ENCODE measurements around the gene MUCL1.

DNA sequence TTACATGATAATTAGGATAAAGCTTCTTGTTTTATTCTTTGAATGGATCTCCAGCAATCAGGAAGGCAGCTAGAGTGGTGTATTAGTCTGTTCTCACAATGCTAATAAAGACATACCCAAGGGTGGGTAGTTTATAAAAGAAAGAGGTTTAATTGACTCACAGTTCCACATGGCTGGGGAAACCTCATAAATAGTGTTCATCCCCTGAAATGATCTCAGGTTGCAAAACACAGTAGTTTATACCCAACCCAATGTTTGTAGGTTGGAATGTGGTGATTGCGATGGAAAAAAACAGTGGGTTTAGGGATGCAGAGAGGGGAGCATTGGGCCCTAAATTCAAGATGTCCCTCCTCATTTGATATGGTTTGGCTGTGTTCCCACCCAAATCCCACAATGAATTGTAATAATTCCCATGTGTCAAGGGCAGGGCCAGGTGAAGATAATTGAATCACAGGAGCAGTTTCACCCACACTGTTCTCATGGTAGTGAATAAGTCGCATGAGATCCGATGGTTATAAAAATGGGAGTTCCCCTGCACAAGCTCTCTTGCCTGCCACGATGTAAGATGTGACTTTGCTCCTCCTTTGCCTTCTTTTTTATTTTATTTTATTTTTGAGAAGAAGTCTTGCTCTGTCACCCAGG is 11.5 kb downstream of the MUCL1 start:
- TF ChIP-seq CTCF (IDR thresholded peaks at IDR 0.05) (no peak), ZFX (IDR thresholded peaks at IDR 0.05; ENCODE audit: borderline replicate concordance) (no peak)

Measured in 22Rv1 (cell line).